CD4-positive, alpha-beta memory T cell (primary cell): ENCODE data around the gene MYMX. TPM values are rescaled to one million over a fixed set of nuclear protein-coding genes. Genes with fewer than 3 reads are reported as not detected.

ENCODE experiments used
- CTCF ChIA-PET: fragments of 350-600 bp; sonication (Branson Sonifier 250); formaldehyde crosslinking; loops from one replicate; lab custom pipeline; 2021; ENCODE audit warnings: inconsistent platforms; ENCODE audit not compliant: partially characterized antibody; lab: Charles Lee
- POLR2A ChIA-PET: fragments of 350-600 bp; sonication (Branson Sonifier 250); formaldehyde crosslinking; loops from one replicate; lab custom pipeline; 2021; ENCODE audit not compliant: partially characterized antibody; lab: Charles Lee
- DNase-seq, 5 donors: peaks; one replicate each; pipeline versions ENCODE4 v3.0.0 to v3.0.0-alpha.2; 2020 to 2022; ENCODE audit warnings: mixed read lengths in 1 of 5
- H3K27ac ChIP-seq: one replicate; pipeline ENCODE4 v1.7.0; 2013; ENCODE audit warnings: low read depth, low read length
- H3K27me3 ChIP-seq: 2 replicates; pipeline ENCODE4 v1.7.0; 2013; ENCODE audit warnings: mild to moderate bottlenecking, low read length, moderate library complexity; ENCODE audit not compliant: insufficient read depth
- H3K36me3 ChIP-seq: 2 replicates; pipeline ENCODE4 v1.7.0; 2013; ENCODE audit warnings: mild to moderate bottlenecking, low read length, moderate library complexity; ENCODE audit not compliant: insufficient read depth
- H3K4me1 ChIP-seq: 2 replicates; pipeline ENCODE4 v1.7.0; 2013; ENCODE audit warnings: mild to moderate bottlenecking, low read length, moderate library complexity; ENCODE audit not compliant: insufficient read depth
- H3K4me3 ChIP-seq, 2 donors: one replicate each; pipeline ENCODE4 v1.7.0; 2013; ENCODE audit warnings: low read length in 2 of 2, mild to moderate bottlenecking in 1 of 2
- H3K9me3 ChIP-seq, 2 donors: one replicate each; pipeline ENCODE4 v1.7.0; 2013; ENCODE audit warnings: low read length in 2 of 2, control low read depth in 1 of 2; ENCODE audit not compliant: control insufficient read depth in 1 of 2
- H3K27ac Mint-ChIP-seq, 7 donors: one replicate each; pipeline ENCODE4 v1.8.0; 2020 to 2021; ENCODE audit warnings: mixed read lengths in 7 of 7, mild to moderate bottlenecking in 6 of 7, inconsistent platforms in 3 of 7, moderate library complexity in 3 of 7
- H3K27me3 Mint-ChIP-seq, 2 donors: one replicate each; pipeline ENCODE4 v1.8.0; 2020 to 2021; ENCODE audit warnings: mixed read lengths in 2 of 2
- H3K36me3 Mint-ChIP-seq, 2 donors: one replicate each; pipeline ENCODE4 v1.8.0; 2020 to 2021; ENCODE audit warnings: mixed read lengths in 2 of 2, inconsistent platforms in 1 of 2, mild to moderate bottlenecking in 1 of 2
- H3K4me1 Mint-ChIP-seq, 4 donors: one replicate each; pipeline ENCODE4 v1.8.0; 2020 to 2021; ENCODE audit warnings: mixed read lengths in 4 of 4, mild to moderate bottlenecking in 1 of 4
- H3K4me3 Mint-ChIP-seq, 8 donors: one replicate each; pipeline ENCODE4 v1.8.0; 2020 to 2021; ENCODE audit warnings: mixed read lengths in 8 of 8, mild to moderate bottlenecking in 7 of 8, moderate library complexity in 6 of 8, inconsistent platforms in 3 of 8
- H3K9me3 Mint-ChIP-seq, 8 donors: one replicate each; pipeline ENCODE4 v1.8.0; 2020 to 2021; ENCODE audit warnings: mixed read lengths in 8 of 8, mild to moderate bottlenecking in 5 of 8, inconsistent platforms in 3 of 8, moderate library complexity in 1 of 8
- intact Hi-C: fragments of 100-400 bp; cut with micrococcal nuclease; formaldehyde crosslinking; loops from one replicate; pipeline ENCODE4 v1.15.1; 2023
- polyA plus RNA-seq, 2 donors: library from polyadenylated mRNA; unstranded; fragments of 300-500 nt; fragmentation: Illumina TruSeq; gene quantifications; one replicate each; pipeline ENCODE4 v1.2.3, GENCODE V29; 2021
- total RNA-seq, 2 experiments: library from RNA; stranded (reverse); gene quantifications; one replicate each; pipeline ENCODE4 v1.2.3, GENCODE V29; 2021

The MYMX gene
- total and polyA plus RNA-seq, 4 experiments from 2014 or later, result not detected

GRCh38 chr6:44245912-44246662 is 29.4 kb downstream of the MYMX start:
- intact Hi-C loops, result loop anchor here (1.0 to 5.0 kb wide), 3 partner anchors 23 to 609 kb away; partner anchors contain the start of genes AARS2, MAD2L1BP and SLC29A1
- H3K9me3 ChIP-seq, result no peaks in the 10 kb centered on the region
- Mint-ChIP-seq H3K27ac (peak overlapping the region; percentile 95 to 99 (median 99)), H3K9me3 (peaks cover 0 to 8% (median 0%) of the 10 kb centered on the region in 8 donors), H3K4me1 (peaks cover 24 to 55% (median 34%) of the 10 kb centered on the region in 4 donors), H3K27me3 (peaks cover 2 to 4% of the 10 kb centered on the region in 2 donors), H3K36me3 (peaks cover 25 to 50% of the 10 kb centered on the region in 2 donors), H3K4me3 (peak overlapping the region; percentile 97 to 100 (median 99))
- H3K27me3 ChIP-seq, result no peaks in the 10 kb centered on the region
- H3K36me3 ChIP-seq, result peaks cover 21% of the 10 kb centered on the region
- H3K4me1 ChIP-seq, result peaks cover 33% of the 10 kb centered on the region
- ChIA-PET CTCF (interaction anchor here (1.1 to 5.5 kb wide), 7 partner anchors 8 to 74 kb away, joined by 3 to 68 read pairs (median 11); partner anchors contain the start of genes SLC29A1 and SLC35B2), POLR2A (interaction anchor here (0.7 to 6.3 kb wide), 25 partner anchors 8 to 1317 kb away, joined by 3 to 217 read pairs (median 8); partner anchors contain the start of genes AARS2, CDC5L, CNPY3 and GTPBP2)
- peak overlapping the region; percentile 97 for H3K27ac ChIP-seq
- peak; percentile 80 to 85 (median 82) for DNase-seq
- peak overlapping the region; percentile 83 to 96 for H3K4me3 ChIP-seq

DNA sequence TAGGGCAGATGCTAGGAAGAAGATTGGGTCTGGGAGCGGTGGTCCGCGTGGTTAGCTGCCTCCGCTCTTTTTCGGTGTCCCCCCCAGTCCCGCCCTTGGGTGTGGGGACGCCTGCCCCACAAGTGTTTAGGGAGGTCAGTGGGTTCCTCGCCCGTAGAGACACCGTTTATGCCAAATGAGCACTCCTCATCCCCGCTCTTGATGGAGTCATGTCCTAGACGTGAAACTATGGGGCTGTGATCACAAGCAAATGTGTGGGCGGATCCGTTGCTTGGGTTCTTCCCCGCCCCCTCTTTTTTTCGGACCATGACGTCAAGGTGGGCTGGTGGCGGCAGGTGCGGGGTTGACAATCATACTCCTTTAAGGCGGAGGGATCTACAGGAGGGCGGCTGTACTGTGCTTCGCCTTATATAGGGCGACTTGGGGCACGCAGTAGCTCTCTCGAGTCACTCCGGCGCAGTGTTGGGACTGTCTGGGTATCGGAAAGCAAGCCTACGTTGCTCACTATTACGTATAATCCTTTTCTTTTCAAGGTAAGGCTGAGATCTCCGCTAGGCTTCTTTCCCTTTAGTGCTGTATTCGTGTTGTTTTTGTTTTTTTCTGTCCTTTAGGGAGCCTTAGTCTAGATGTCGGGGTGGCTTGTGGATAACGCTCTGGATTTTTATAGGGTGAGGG is 30.1 kb downstream of the MYMX start, which contains the start of gene HSP90AB1:
TSS of gene HSP90AB1 (plus strand) at position 439 of the 675 bp plus-strand sequence. CDS start 1,529 bp downstream, outside the sequence.
- intact Hi-C loops, result loop anchor here (1.0 to 5.0 kb wide), 7 partner anchors 8 to 609 kb away; partner anchors contain the start of genes AARS2, MAD2L1BP, MRPL14 and NFKBIE
- H3K4me3 Mint-ChIP-seq, result peak within 1 kb of the TSS; percentile 97 to 100 (median 99)
- DNase-seq, result peak; percentile 96 to 99 (median 97)

DNA sequence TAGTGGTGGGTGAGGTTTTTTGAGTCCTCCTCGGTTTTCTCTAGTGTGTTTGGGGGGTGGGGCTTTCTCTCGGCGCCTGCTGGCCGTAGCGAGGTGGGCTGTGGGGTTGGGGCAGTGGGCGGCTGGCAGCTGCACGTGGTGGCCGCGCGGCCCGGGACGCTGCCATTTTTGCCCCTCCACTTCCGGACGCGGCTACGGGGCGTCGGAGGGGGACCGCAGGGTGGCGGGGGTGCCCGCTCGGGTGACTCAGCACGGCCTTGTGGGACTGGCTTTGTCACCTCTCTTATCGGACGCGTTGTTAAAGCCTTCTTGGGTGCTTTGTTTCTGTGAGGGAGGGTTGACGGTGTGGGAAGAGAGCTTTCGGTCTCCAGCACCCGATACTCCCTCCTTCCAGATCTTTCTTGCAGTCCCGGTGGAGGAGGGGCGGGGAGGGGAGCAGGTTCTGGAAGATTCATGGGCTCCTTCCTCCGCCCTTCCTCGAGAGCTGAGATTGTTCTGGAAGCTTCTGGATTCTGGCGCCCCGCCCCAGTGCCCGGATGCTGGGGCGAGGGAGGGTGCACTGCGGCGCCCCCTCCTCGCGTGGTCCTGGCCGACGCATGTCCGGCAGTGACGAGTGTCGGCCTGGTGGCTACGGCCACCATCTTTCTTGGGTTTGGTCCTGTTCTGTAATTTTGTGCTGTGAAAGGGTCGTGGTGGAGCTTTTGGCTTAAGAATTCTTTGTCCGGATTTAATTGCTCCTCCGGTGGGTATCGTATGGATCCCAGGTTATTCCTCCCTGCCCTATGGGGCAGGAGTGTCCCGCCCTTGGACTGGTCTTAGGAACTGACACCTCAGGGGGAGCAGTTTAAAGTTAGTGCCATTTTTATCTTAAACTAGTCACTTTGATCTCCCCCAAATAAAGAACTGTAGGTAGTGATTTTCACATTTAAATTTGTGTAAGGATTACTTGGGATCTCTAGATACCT is 30.9 kb downstream of the MYMX start:
- Mint-ChIP-seq H3K4me1 (peaks cover 27 to 66% (median 39%) of the 10 kb centered on the region in 4 donors), H3K4me3 (peak overlapping the region; percentile 97 to 100 (median 99)), H3K27me3 (peaks cover 2 to 4% of the 10 kb centered on the region in 2 donors), H3K9me3 (peaks cover 0 to 8% (median 0%) of the 10 kb centered on the region in 8 donors), H3K36me3 (peaks cover 38 to 64% of the 10 kb centered on the region in 2 donors), H3K27ac (peak overlapping the region; percentile 95 to 99 (median 99))
- Histone ChIP-seq H3K4me3 (peak overlapping the region; percentile 83 to 96), H3K27me3 (no peaks in the 10 kb centered on the region), H3K4me1 (peaks cover 33% of the 10 kb centered on the region), H3K9me3 (no peaks in the 10 kb centered on the region), H3K36me3 (peaks cover 35% of the 10 kb centered on the region), H3K27ac (peak overlapping the region; percentile 97)
- CTCF ChIA-PET, result interaction anchor here (1.6 to 5.5 kb wide), 5 partner anchors 8 to 25 kb away, joined by 7 to 68 read pairs (median 18); partner anchors contain the start of genes SLC29A1 and SLC35B2
- peak; percentile 84 to 94 (median 87) for DNase-seq
- POLR2A ChIA-PET, result interaction anchor here (0.7 to 6.3 kb wide), 25 partner anchors 10 to 1465 kb away, joined by 3 to 217 read pairs (median 8); partner anchors contain the start of genes AARS2, CDC5L, CNPY3 and GTPBP2
- intact Hi-C loops, result loop anchor here (1.0 to 5.0 kb wide), 6 partner anchors 9 to 610 kb away; partner anchors contain the start of genes AARS2, MAD2L1BP, MRPL14 and NFKBIE

More for the DNA sequence above, 30.1 kb downstream of the MYMX start, which contains the start of gene HSP90AB1:
- ChIA-PET CTCF (interaction anchor here (1.5 to 5.5 kb wide), 6 partner anchors 8 to 31 kb away, joined by 3 to 68 read pairs (median 14); partner anchors contain the start of genes SLC29A1 and SLC35B2), POLR2A (interaction anchor here (0.7 to 6.3 kb wide), 28 partner anchors 9 to 1464 kb away, joined by 3 to 217 read pairs (median 8); partner anchors contain the start of genes AARS2, CDC5L, CNPY3 and GTPBP2)
- Histone ChIP-seq H3K27me3 (no peaks in the 10 kb centered on the region), H3K4me1 (peaks cover 33% of the 10 kb centered on the region), H3K27ac (peak within 1 kb of the TSS; percentile 97), H3K9me3 (no peaks in the 10 kb centered on the region), H3K36me3 (peaks cover 28% of the 10 kb centered on the region), H3K4me3 (peak within 1 kb of the TSS; percentile 83 to 96)
- Mint-ChIP-seq H3K36me3 (peaks cover 32 to 57% of the 10 kb centered on the region in 2 donors), H3K27me3 (peaks cover 2 to 4% of the 10 kb centered on the region in 2 donors), H3K27ac (peak within 1 kb of the TSS; percentile 95 to 99 (median 99)), H3K4me1 (peaks cover 27 to 62% (median 36%) of the 10 kb centered on the region in 4 donors), H3K9me3 (peaks cover 0 to 8% (median 0%) of the 10 kb centered on the region in 8 donors)

GRCh38 chr6:44248579-44248978 is 31.9 kb downstream of the MYMX start:
- Mint-ChIP-seq H3K36me3 (peaks cover 47 to 74% of the 10 kb centered on the region in 2 donors), H3K27ac (peak overlapping the region; percentile 90 to 99 (median 99)), H3K4me3 (peak overlapping the region; percentile 97 to 100 (median 99)), H3K27me3 (peaks cover 2 to 4% of the 10 kb centered on the region in 2 donors), H3K4me1 (peaks cover 32 to 76% (median 46%) of the 10 kb centered on the region in 4 donors), H3K9me3 (peaks cover 0 to 8% (median 0%) of the 10 kb centered on the region in 8 donors)
- H3K9me3 ChIP-seq, result no peaks in the 10 kb centered on the region
- CTCF ChIA-PET, result interaction anchor here (3.0 to 5.5 kb wide), 2 partner anchors 7 to 11 kb away, joined by 18 to 68 read pairs; partner anchors contain the start of gene SLC35B2
- POLR2A ChIA-PET, result interaction anchor here (1.3 to 6.3 kb wide), 7 partner anchors 9 to 613 kb away, joined by 3 to 217 read pairs (median 71); partner anchors contain the start of genes MAD2L1BP, NFKBIE, SLC29A1 and SLC35B2
- H3K36me3 ChIP-seq, result peaks cover 44% of the 10 kb centered on the region
- intact Hi-C loops, result loop anchor here (5.0 kb wide), 1 partner anchor 611 kb away; the partner anchor contains the start of gene MAD2L1BP
- H3K4me1 ChIP-seq, result peaks cover 33% of the 10 kb centered on the region
- no peak for DNase-seq
- peak overlapping the region; percentile 97 for H3K27ac ChIP-seq
- H3K27me3 ChIP-seq, result no peaks in the 10 kb centered on the region
- H3K4me3 ChIP-seq, result peak overlapping the region; percentile 83 to 96

DNA sequence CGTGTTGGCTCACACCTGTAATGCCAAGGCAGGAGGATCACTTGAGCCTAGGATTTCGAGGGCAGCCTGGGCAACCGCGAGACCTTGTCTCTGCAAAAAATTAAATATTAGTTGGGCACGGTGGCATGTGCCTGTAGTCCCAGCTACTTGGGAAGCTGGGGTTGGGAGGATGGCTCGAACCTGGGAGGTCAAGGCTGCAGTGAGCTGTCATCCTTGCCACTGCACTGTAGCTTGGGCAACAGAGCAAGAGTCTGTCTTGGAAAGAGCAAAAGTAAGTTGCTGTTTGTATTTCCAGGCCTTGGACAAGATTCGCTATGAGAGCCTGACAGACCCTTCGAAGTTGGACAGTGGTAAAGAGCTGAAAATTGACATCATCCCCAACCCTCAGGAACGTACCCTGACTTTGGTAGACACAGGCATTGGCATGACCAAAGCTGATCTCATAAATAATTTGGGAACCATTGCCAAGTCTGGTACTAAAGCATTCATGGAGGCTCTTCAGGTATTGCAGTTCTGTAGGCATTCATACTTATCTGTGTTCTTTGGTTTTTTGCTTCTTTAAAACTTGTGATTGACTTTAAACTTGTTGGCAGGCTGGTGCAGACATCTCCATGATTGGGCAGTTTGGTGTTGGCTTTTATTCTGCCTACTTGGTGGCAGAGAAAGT is 32.5 kb downstream of the MYMX start:
- Mint-ChIP-seq H3K4me1 (peaks cover 32 to 81% (median 49%) of the 10 kb centered on the region in 4 donors), H3K4me3 (peak overlapping the region; percentile 97 to 100 (median 99)), H3K9me3 (peaks cover 0 to 8% (median 0%) of the 10 kb centered on the region in 8 donors), H3K27me3 (peaks cover 2 to 4% of the 10 kb centered on the region in 2 donors), H3K27ac (peak overlapping the region in 6 of 7 donors; percentile 90 to 99 (median 99)), H3K36me3 (peaks cover 50 to 79% of the 10 kb centered on the region in 2 donors)
- Histone ChIP-seq H3K27me3 (no peaks in the 10 kb centered on the region), H3K9me3 (no peaks in the 10 kb centered on the region), H3K27ac (peak overlapping the region; percentile 97), H3K4me3 (no peak overlapping the region), H3K4me1 (peaks cover 33% of the 10 kb centered on the region), H3K36me3 (peaks cover 50% of the 10 kb centered on the region)
- ChIA-PET POLR2A (interaction anchor here (1.3 to 6.3 kb wide), 5 partner anchors 8 to 77 kb away, joined by 3 to 217 read pairs (median 71); partner anchors contain the start of genes NFKBIE and SLC35B2), CTCF (interaction anchor here (5.5 kb wide), 1 partner anchor 6 kb away, joined by 68 read pairs; the partner anchor contains the start of gene SLC35B2)
- no peak for DNase-seq
- intact Hi-C loops, result loop anchor here (5.0 kb wide), 1 partner anchor 612 kb away; the partner anchor contains the start of gene MAD2L1BP
